ENCODE measurements around the gene TLX1. TPM values are rescaled to one million over a fixed set of nuclear protein-coding genes. Genes with fewer than 3 reads are reported as not detected.

The TLX1 gene
- total and polyA plus RNA-seq, 4 donors = 0.06 to 0.79 (median 0.31) TPM

DNA sequence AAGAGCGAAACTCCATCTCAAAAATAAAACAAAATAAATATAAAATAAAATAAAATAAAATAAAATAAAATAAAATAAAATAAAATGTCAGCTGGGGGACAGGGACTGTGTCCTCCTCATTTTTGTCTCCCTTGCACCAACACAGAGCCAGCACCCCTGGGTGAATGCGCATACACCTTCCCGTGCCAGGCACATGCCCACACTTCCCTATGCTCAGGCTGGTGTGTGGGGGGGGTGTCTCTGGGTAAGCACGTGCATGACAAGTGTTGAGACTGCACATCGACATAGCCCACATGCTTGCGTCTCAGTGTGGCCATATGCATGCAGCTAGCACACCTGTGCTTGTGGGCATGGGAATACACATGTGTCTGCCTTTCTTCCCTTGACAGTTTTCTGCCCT is 24.7 kb upstream of the TLX1 start:
- Histone ChIP-seq H3K36me3 (ENCODE audit: control insufficient read depth in 4 of 4, insufficient read depth in 3 of 4, low read depth in 1 of 4, low read length in 3 of 4) (no peaks in the 10 kb centered on the region), H3K9ac (ENCODE audit: low read depth in 1 of 2, low read length in 2 of 2) (no peak overlapping the region), H3K27ac (ENCODE audit: low read depth in 1 of 2, low read length in 2 of 2) (no peak overlapping the region), H3K4me3 (ENCODE audit: low read depth in 1 of 3, low read length in 3 of 3) (no peak overlapping the region), H3K9me3 (ENCODE audit: control insufficient read depth in 4 of 4, low read length in 3 of 4) (no peaks in the 10 kb centered on the region), H3K4me1 (ENCODE audit: control insufficient read depth in 4 of 4, insufficient read depth in 4 of 4, low read length in 3 of 4) (no peaks in the 10 kb centered on the region), H3K27me3 (ENCODE audit: control insufficient read depth in 4 of 4, insufficient read depth in 4 of 4, low read length in 3 of 4) (no peaks in the 10 kb centered on the region)
- TF ChIP-seq HNF4A (conservative IDR thresholded peaks at IDR 0.05) (no peak), FOXA2 (IDR thresholded peaks at IDR 0.05) (no peak), REST (IDR thresholded peaks at IDR 0.05) (no peak), EGR1 (IDR thresholded peaks at IDR 0.05; ENCODE audit: low read depth in 2 of 2) (no peak), RXRA (IDR thresholded peaks at IDR 0.05) (no peak), GABPA (IDR thresholded peaks at IDR 0.05 in 1 of 2, conservative IDR thresholded peaks at IDR 0.05 in 1 of 2) (no peak), RAD21 (IDR thresholded peaks at IDR 0.05) (no peak), HNF4G (IDR thresholded peaks at IDR 0.05) (no peak), TAF1 (conservative IDR thresholded peaks at IDR 0.05) (no peak), SP1 (IDR thresholded peaks at IDR 0.05) (no peak), ZBTB33 (IDR thresholded peaks at IDR 0.05) (no peak), YY1 (IDR thresholded peaks at IDR 0.05) (no peak)
- TF ChIP-seq, protein P1, sequence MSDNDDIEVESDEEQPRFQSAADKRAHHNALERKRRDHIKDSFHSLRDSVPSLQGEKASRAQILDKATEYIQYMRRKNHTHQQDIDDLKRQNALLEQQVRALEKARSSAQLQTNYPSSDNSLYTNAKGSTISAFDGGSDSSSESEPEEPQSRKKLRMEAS (IDR thresholded peaks at IDR 0.05) = no peak
- TF ChIP-seq, protein P2, sequence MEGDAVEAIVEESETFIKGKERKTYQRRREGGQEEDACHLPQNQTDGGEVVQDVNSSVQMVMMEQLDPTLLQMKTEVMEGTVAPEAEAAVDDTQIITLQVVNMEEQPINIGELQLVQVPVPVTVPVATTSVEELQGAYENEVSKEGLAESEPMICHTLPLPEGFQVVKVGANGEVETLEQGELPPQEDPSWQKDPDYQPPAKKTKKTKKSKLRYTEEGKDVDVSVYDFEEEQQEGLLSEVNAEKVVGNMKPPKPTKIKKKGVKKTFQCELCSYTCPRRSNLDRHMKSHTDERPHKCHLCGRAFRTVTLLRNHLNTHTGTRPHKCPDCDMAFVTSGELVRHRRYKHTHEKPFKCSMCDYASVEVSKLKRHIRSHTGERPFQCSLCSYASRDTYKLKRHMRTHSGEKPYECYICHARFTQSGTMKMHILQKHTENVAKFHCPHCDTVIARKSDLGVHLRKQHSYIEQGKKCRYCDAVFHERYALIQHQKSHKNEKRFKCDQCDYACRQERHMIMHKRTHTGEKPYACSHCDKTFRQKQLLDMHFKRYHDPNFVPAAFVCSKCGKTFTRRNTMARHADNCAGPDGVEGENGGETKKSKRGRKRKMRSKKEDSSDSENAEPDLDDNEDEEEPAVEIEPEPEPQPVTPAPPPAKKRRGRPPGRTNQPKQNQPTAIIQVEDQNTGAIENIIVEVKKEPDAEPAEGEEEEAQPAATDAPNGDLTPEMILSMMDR (IDR thresholded peaks at IDR 0.05; ENCODE audit: low read depth, low read length, missing input control) = no peak
- 82% methylated on average over 6 of the region's 6 CpGs for WGBS
- no peak for DNase-seq (ENCODE audit: low spot score)

DNA sequence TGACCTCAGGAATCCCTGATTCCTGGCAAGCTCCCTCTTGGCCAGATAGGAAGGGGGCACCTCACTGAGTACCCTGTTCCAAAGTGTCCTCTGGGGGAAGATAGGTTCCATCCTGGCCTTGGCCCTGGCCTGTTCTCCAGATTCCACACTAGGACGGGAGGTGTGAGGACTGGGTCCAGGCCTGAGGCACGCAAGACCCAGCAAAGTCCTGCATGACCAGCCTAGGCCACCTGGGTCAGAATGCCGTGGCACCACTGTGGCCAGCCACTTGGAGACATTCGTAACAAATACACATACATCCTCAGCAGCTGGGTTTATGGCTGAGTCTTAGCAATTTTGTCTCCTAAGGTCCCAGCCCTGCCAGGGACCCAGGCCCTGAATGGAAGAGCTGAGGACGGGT is 23.3 kb upstream of the TLX1 start:
- no peak overlapping the region for H3K9ac ChIP-seq (ENCODE audit: low read depth in 1 of 2, low read length in 2 of 2)
- no peaks in the 10 kb centered on the region for H3K9me3 ChIP-seq (ENCODE audit: control insufficient read depth in 4 of 4, low read length in 3 of 4)
- H3K36me3 ChIP-seq (ENCODE audit: control insufficient read depth in 4 of 4, insufficient read depth in 3 of 4, low read depth in 1 of 4, low read length in 3 of 4) = no peaks in the 10 kb centered on the region
- H3K4me3 ChIP-seq (ENCODE audit: low read depth in 1 of 3, low read length in 3 of 3) = no peak overlapping the region
- H3K27me3 ChIP-seq (ENCODE audit: control insufficient read depth in 4 of 4, insufficient read depth in 4 of 4, low read length in 3 of 4) = no peaks in the 10 kb centered on the region
- H3K27ac ChIP-seq (ENCODE audit: low read depth in 1 of 2, low read length in 2 of 2) = no peak overlapping the region
- TF ChIP-seq TAF1 (conservative IDR thresholded peaks at IDR 0.05) = no peak
- TF ChIP-seq FOXA2 (IDR thresholded peaks at IDR 0.05) = no peak
- TF ChIP-seq RAD21 (IDR thresholded peaks at IDR 0.05) = no peak
- no peak for TF ChIP-seq HNF4G (IDR thresholded peaks at IDR 0.05)
- no peak for TF ChIP-seq FOXA1 (IDR thresholded peaks at IDR 0.05)
- TF ChIP-seq ATF3 (IDR thresholded peaks at IDR 0.05) = no peak
- TF ChIP-seq GABPA (IDR thresholded peaks at IDR 0.05 in 1 of 2, conservative IDR thresholded peaks at IDR 0.05 in 1 of 2) = no peak
- TF ChIP-seq ZBTB33 (IDR thresholded peaks at IDR 0.05) = no peak
- H3K4me1 ChIP-seq (ENCODE audit: control insufficient read depth in 4 of 4, insufficient read depth in 4 of 4, low read length in 3 of 4) = peaks cover 0 to 5% (median 4%) of the 10 kb centered on the region in 4 donors
- DNase-seq (ENCODE audit: low spot score) = no peak
- WGBS = 94% methylated on average over 5 of the region's 5 CpGs
